NT2/D1 (cell line): ENCODE data around the gene HEG1.

ENCODE experiments used
- SUZ12 ChIP-seq: IDR thresholded peaks from 2 replicates; pipeline ENCODE4 v1.6.1; 2011; ENCODE audit not compliant: insufficient read length, insufficient read depth; ENCODE audit errors: extremely low read depth
- YY1 ChIP-seq: IDR thresholded peaks from 2 replicates; pipeline ENCODE4 v1.6.1; 2011; ENCODE audit not compliant: insufficient read length, insufficient read depth
- ZNF274 ChIP-seq: IDR thresholded peaks from 2 replicates; pipeline ENCODE4 v1.6.1; 2011; ENCODE audit warnings: mild to moderate bottlenecking, low read depth, low read length

GRCh38 chr3:124937049-124937448, 118.7 kb downstream of the HEG1 start:
- TF ChIP-seq ZNF274 (no peak), YY1 (no peak), SUZ12 (no peak)
